HG03457 (cell line): Measurements from ENCODE around the gene IGLL1.
"Not testable (repeated sequence)": the region's sequence is repeated elsewhere in the genome, so short reads cannot be mapped to it uniquely, and the experiment has no call there.

Source experiments
- ATAC-seq: cut with Tn5 transposase; IDR thresholded peaks from one replicate; pipeline ENCODE4 v1.9.1; 2021; ENCODE audit warnings: moderate number of reproducible peaks; ENCODE audit not compliant: unreplicated experiment

Gene IGLL1

DNA sequence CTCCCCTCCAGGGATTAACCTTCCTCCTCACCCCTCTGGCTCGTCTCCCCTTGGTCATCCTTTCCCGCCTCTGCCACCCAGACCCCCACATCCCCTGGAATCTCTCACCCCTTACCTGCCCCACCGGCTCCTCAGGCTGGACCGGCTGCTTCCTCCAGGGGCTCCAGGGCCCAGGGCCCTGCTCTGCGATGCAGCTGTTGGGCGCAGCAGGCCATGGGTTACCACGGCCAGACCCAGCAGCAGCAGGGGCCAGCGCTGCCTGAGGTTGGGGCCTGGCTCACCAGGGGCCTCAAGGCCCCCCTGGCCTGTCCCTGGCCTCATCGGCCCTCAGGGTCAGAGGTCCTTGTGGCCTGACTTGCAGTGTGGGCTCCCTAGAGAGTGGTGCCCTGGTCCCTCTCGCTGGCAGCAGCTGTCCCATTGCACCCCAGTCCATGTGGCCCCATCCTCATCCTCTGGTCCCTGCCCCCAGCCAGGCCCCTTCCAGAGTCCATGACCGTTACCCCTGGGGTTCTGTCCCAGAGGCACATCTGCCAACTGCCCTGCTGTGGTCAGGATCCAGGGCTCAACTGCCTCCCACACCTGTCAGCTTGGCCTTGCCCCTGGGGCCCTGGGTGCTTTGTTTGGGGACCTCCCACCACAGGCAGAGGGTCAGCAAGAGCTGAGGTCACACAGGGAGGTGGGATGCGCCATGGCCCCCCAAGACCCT is at the start of gene IGLL1:
TSS of gene IGLL1 (minus strand) at position 421 of the 706 bp plus-strand sequence. CDS start at position 321, 100 bp downstream.
- no peak for ATAC-seq

GRCh38 chr22:23628056-23628743 is 48.1 kb upstream of the IGLL1 start:
- ATAC-seq, result not testable (repeated sequence)

DNA sequence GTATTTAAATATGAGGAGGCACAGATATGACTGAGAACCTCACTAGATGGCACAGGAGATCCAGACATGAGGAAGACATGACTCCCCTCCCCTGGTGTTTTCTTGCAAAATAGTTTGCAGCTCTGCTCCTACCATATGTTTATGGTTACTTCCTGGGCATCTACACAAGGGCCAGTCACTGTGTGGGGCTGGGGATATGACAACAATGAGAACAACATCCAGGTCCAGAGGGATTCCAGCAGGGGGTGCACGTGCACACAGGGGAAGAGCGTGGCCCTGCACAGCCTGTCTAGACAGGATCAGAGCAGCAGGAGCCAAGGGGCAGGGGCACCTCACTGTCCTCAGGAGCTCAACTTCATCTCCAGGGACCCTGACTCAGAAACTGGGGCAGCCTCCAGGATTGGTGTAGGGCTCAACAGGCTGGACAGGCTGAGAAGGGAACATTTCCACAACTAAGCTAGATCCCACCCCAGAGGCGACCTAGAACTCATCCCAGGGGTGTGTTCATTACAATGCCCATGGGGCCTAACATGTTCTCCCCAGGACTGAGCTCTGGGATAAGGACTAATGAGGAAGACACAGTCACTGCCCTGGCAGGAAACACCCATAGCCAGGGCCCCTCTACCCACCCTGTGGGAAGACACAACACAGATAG is 47.4 kb upstream of the IGLL1 start:
- ATAC-seq, result not testable (repeated sequence)

DNA sequence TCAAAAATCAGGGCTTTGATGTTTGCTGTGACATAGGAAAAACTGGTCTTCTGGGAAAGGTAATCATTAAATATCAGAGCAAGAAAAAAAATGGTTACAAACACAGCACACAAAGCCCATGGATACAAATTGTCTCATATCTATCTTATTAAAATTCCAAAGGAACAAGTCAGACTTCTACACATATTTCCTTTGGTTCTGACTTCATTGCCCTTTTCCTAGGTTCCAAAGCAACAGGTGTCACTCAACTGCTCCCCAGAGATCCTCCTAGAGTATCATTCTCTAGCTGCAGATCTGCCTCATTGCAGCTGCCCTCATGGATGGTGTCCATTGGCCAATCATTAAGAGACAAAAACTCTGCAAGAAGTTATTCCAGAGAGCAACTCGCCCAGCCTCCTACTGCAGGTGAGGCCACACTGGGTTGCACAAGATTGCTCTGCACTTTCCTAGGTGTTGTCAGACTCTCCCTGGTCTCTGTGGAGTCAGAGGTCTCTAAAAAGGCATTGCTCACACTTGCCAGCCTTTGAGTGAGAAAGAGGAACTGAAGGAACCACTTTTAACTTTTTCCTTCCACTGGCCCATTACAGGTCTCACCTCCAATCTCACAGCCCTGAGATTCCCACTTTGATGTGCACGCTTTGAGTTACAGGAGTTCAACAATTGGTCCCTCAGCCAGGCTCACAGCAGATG is 46.3 kb upstream of the IGLL1 start:
- no peak for ATAC-seq

DNA sequence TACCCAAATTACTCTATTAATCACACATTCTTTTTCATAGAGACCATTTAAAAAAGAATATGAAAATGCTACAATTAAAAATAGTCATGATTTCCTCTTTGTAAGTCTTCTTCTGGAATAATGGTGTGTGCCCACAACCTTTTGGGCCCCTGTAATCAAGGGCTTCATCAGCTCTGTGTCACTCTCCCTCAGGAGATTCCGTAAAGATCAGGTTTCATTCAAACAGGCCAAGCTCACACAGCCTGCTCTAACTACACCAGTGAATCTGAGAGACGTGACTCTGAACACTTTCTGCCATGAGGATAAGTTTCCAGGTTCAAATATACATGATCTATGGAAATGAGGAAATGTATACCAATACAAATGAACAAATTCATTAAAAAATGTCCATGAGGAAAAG is 42.5 kb upstream of the IGLL1 start:
- ATAC-seq, result no peak

DNA sequence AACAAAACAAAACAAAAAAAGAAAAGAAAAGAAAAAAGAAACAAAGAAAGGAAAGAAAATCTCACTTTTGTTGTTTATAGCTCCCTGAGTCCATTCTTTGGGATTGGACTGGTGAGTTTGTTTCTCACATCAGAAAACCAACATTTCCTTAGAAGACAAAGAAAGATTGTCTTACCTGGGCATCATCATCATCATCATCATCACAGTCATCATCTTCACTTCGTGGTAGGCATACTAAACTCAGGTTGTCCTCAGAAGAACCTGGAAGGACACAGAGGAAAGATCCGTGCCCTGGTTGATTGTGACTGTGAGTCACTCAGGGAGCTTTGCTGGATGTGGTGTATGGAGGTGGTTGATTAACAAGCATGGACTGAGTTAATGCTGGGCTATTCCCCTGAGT is 41.8 kb upstream of the IGLL1 start:
- ATAC-seq, result not testable (repeated sequence)

DNA sequence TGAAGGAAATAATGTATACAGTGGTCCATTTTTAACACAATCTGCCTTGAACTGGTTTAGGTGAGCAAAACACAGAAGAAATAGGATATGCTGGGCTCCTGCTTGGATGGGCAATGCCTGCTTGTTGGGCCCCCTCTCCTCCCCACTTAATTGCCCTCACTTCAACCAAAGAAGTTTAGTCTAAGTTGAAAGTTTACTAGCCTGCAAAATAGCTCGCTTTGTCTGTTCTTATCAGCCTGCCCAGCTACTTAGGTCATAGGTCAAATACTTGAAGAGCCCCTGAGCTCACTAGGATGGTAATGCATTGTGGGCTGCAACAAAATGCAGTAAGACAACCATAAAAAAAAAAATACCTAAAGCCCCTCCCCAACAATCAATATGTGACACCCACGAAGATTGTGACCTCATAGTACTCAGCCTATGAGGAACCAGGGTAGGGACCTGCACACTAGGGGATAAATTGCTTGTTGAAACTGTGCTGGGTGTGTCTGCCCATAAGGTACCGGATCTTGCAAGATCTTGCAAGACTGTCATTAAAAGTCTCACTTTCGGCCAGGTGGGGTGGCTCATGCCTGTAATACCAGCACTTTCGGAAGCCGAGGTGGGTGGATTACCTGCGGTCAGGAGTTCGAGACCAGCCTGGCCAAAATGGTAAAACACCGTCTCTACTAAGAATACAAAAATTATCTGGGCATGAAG is 41.1 kb upstream of the IGLL1 start:
- no peak for ATAC-seq

GRCh38 chr22:23613193-23613972 is 33.3 kb upstream of the IGLL1 start:
- ATAC-seq, result no peak

GRCh38 chr22:23609983-23610781 is 30.1 kb upstream of the IGLL1 start:
- ATAC-seq, result no peak

- ATAC-seq, result no peak
Observed at GRCh38 chr22:23608583-23608982, 28.5 kb upstream of the IGLL1 start.

GRCh38 chr22:23606204-23607131 is 26.4 kb upstream of the IGLL1 start:
- ATAC-seq, result no peak

- no peak for ATAC-seq
Observed at GRCh38 chr22:23604939-23605712, 25.0 kb upstream of the IGLL1 start.

- no peak for ATAC-seq
Observed at GRCh38 chr22:23603266-23603665, 23.2 kb upstream of the IGLL1 start.

GRCh38 chr22:23598805-23599518 is 18.9 kb upstream of the IGLL1 start:
- no peak for ATAC-seq

GRCh38 chr22:23597576-23598268 is 17.6 kb upstream of the IGLL1 start:
- ATAC-seq, result not testable (repeated sequence)

GRCh38 chr22:23595904-23596303 is 15.8 kb upstream of the IGLL1 start:
- ATAC-seq, result not testable (repeated sequence)
